Smooth muscle cell (in vitro differentiated cells): ENCODE results near the gene HMCN1. TPM values are rescaled to one million over a fixed set of nuclear protein-coding genes. Genes with fewer than 3 reads are reported as not detected.
A peak's percentile ranks its signal among the peaks of the same experiment; 100 is the strongest.

ENCODE experiments used
- DNase-seq: peaks from one replicate; lab custom pipeline; 2025; ENCODE audit not compliant: unreplicated experiment; lab: John Stamatoyannopoulos, UW
- H2AFZ ChIP-seq: fragments of 200-600 bp; sonication (generic); 2 replicates; pipeline ENCODE4 v1.6.0; 2016; ENCODE audit warnings: antibody characterized with exemption, low read depth, mild to moderate bottlenecking
- H3F3A ChIP-seq: fragments of 200-600 bp; sonication (generic); 2 replicates; pipeline ENCODE4 v1.6.0; 2017; ENCODE audit warnings: antibody characterized with exemption, low read depth
- H3K27ac ChIP-seq: fragments of 200-600 bp; sonication (generic); 2 replicates; pipeline ENCODE4 v1.5.1; 2016; ENCODE audit warnings: low read depth, mild to moderate bottlenecking
- H3K27me3 ChIP-seq: fragments of 200-600 bp; sonication (generic); 2 replicates; pipeline ENCODE4 v1.6.1; 2016; ENCODE audit warnings: low read depth, mild to moderate bottlenecking
- H3K36me3 ChIP-seq: fragments of 200-600 bp; sonication (generic); 2 replicates; pipeline ENCODE4 v1.5.1; 2016; ENCODE audit warnings: low read depth
- H3K4me1 ChIP-seq: fragments of 200-600 bp; sonication (generic); 2 replicates; pipeline ENCODE4 v1.5.1; 2016; ENCODE audit warnings: low read depth
- H3K4me2 ChIP-seq: fragments of 200-600 bp; sonication (generic); 2 replicates; pipeline ENCODE4 v1.6.0; 2016; ENCODE audit warnings: mild to moderate bottlenecking
- H3K4me3 ChIP-seq: fragments of 200-600 bp; sonication (generic); 2 replicates; pipeline ENCODE4 v1.5.1; 2016; ENCODE audit warnings: mild to moderate bottlenecking
- H3K79me2 ChIP-seq: fragments of 200-600 bp; sonication (generic); 2 replicates; pipeline ENCODE4 v1.6.0; 2016; ENCODE audit warnings: low read depth, mild to moderate bottlenecking
- H3K9ac ChIP-seq: fragments of 200-600 bp; sonication (generic); 2 replicates; pipeline ENCODE4 v1.6.0; 2016; ENCODE audit warnings: low read depth
- H3K9me3 ChIP-seq: fragments of 200-600 bp; sonication (generic); replicated peaks from 2 replicates; pipeline ENCODE4 v1.5.1; 2016; ENCODE audit warnings: low read depth
- H4K20me1 ChIP-seq: fragments of 200-600 bp; sonication (generic); 2 replicates; pipeline ENCODE4 v1.6.0; 2016; ENCODE audit warnings: low read depth
- WGBS: methylation state at CpG from one replicate; pipeline ENCODE4 v1.1.7; 2016; ENCODE audit warnings: low lambda C conversion rate; 5-methylcytosine and 5-hydroxymethylcytosine counted together
- polyA plus RNA-seq: library from polyadenylated mRNA; unstranded; fragments of >200 nt; fragmentation: Nextera tagmentation; extraction: Ambion mirVana; gene quantifications from 2 replicates; pipeline ENCODE4 v1.2.1, GENCODE V29; 2016
- total RNA-seq: library from RNA; depleted of rRNA; stranded (reverse); fragments of >200 nt; gene quantifications from 2 replicates; pipeline ENCODE4 v1.2.3, GENCODE V29; 2014
- TF ChIP-seq, protein P1 (sequence below): fragments of 200-600 bp; sonication (generic); IDR thresholded peaks from 2 replicates; pipeline ENCODE4 v1.5.1; 2017; ENCODE audit warnings: borderline replicate concordance, mild to moderate bottlenecking, antibody characterized with exemption; ENCODE audit not compliant: insufficient read depth, poor library complexity, severe bottlenecking

Gene HMCN1
- total and polyA plus RNA-seq, 2 experiments from 2014 or later: 18.9 to 118 TPM

DNA sequence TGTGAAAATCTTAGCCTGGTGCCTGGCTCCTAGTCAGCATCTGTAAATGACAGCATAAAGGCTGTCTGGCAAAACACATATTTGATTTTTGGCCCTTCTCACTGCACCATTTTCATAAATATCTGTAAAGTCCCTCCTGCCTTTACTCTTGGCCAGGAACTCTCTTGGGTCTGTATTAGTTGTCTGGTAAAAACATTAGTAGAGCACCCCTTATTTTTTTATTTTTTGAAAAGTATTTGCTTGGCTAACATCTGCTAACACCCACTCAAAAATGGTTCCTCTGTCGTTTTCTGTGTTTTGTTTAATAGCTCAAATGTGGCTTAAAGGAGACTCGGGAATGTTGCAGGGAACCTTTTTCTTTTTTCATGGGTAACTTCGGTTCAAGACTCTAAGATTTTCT is 293.4 kb downstream of the HMCN1 start:
- DNase-seq: no peak
- H3K9me3 ChIP-seq: peaks cover 7% of the 10 kb centered on the region
- no peaks in the 10 kb centered on the region for H3F3A ChIP-seq
- no peaks in the 10 kb centered on the region for H3K79me2 ChIP-seq
- H3K4me1 ChIP-seq: no peaks in the 10 kb centered on the region
- H3K27me3 ChIP-seq: no peaks in the 10 kb centered on the region
- H2AFZ ChIP-seq: no peak overlapping the region
- TF ChIP-seq, protein P1, sequence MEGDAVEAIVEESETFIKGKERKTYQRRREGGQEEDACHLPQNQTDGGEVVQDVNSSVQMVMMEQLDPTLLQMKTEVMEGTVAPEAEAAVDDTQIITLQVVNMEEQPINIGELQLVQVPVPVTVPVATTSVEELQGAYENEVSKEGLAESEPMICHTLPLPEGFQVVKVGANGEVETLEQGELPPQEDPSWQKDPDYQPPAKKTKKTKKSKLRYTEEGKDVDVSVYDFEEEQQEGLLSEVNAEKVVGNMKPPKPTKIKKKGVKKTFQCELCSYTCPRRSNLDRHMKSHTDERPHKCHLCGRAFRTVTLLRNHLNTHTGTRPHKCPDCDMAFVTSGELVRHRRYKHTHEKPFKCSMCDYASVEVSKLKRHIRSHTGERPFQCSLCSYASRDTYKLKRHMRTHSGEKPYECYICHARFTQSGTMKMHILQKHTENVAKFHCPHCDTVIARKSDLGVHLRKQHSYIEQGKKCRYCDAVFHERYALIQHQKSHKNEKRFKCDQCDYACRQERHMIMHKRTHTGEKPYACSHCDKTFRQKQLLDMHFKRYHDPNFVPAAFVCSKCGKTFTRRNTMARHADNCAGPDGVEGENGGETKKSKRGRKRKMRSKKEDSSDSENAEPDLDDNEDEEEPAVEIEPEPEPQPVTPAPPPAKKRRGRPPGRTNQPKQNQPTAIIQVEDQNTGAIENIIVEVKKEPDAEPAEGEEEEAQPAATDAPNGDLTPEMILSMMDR: no peak
- no peak overlapping the region for H3K27ac ChIP-seq
- no peak overlapping the region for H3K4me2 ChIP-seq
- H3K36me3 ChIP-seq: peaks cover 28% of the 10 kb centered on the region
- WGBS: 39% methylated on average over 3 of the region's 3 CpGs
- no peak overlapping the region for H3K9ac ChIP-seq
- H3K4me3 ChIP-seq: no peak overlapping the region
- no peaks in the 10 kb centered on the region for H4K20me1 ChIP-seq

DNA sequence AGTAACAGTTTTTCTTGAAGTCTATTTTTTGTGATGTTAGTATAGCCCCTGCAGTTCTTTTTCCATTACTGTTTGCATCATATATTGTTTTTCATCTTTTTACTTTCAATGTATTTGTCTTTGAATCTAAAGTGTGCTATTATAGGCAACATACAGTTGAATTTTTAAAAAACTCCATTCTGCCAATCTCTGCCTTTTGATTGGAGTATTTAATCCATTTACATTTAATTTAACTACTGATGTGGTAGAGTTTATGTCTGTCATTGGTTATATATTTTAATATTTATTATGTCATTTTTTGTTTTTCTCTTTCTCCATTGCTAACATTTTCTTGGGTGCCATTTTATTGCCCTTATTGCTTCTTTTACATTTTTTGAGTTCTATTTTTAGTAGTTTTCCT is 296.3 kb downstream of the HMCN1 start:
- no peaks in the 10 kb centered on the region for H3K27me3 ChIP-seq
- H2AFZ ChIP-seq: no peak overlapping the region
- no peak for DNase-seq
- H4K20me1 ChIP-seq: no peaks in the 10 kb centered on the region
- H3K36me3 ChIP-seq: peaks cover 22% of the 10 kb centered on the region
- no peaks in the 10 kb centered on the region for H3K79me2 ChIP-seq
- no peak overlapping the region for H3K4me2 ChIP-seq
- H3K9me3 ChIP-seq: peaks cover 7% of the 10 kb centered on the region
- peaks cover 9% of the 10 kb centered on the region for H3F3A ChIP-seq
- no peak overlapping the region for H3K4me3 ChIP-seq
- peaks cover 6% of the 10 kb centered on the region for H3K4me1 ChIP-seq
- TF ChIP-seq, protein P1: no peak
- no peak overlapping the region for H3K27ac ChIP-seq
- no peak overlapping the region for H3K9ac ChIP-seq

DNA sequence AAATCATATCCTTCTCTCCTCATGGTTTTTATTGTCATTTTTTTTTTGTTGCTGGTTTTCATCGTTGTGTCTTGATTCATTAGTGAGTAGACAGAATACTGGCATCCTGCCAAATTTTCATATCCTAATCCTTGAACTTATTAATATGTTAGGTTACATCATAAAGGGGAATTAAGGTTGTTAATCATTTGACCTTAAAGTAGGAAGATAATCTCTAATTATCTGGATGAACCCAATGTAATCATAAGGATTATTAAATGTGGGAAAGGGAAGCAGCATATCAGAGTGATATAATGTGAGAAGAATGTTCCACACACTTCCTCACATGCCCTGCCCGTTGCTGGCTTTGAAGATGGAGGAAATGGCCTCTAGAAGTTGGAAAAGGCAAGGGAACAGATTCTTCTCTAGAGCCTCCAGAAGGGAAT is 299.7 kb downstream of the HMCN1 start:
- Histone ChIP-seq H3K27ac (peak overlapping the region; percentile 49), H3K9ac (no peak overlapping the region), H3F3A (peaks cover 9% of the 10 kb centered on the region), H3K27me3 (no peaks in the 10 kb centered on the region), H3K4me3 (no peak overlapping the region), H4K20me1 (no peaks in the 10 kb centered on the region), H3K9me3 (peaks cover 7% of the 10 kb centered on the region), H2AFZ (no peak overlapping the region), H3K4me2 (peak overlapping the region; percentile 0), H3K79me2 (no peaks in the 10 kb centered on the region), H3K4me1 (peaks cover 6% of the 10 kb centered on the region), H3K36me3 (peaks cover 25% of the 10 kb centered on the region)
- no peak for DNase-seq
- WGBS: 15% methylated on average over 2 of the region's 2 CpGs
- TF ChIP-seq, protein P1: no peak

GRCh38 chr1:186042230-186042629 is 308.0 kb downstream of the HMCN1 start:
- H3K9me3 ChIP-seq: no peaks in the 10 kb centered on the region
- H3K79me2 ChIP-seq: no peaks in the 10 kb centered on the region
- no peak overlapping the region for H3K27ac ChIP-seq
- H3K36me3 ChIP-seq: peaks cover 17% of the 10 kb centered on the region
- 87% methylated on average over 3 of the region's 3 CpGs for WGBS
- DNase-seq: no peak
- TF ChIP-seq, protein P1: no peak
- no peak overlapping the region for H2AFZ ChIP-seq
- H3K9ac ChIP-seq: no peak overlapping the region
- H3F3A ChIP-seq: no peaks in the 10 kb centered on the region
- no peaks in the 10 kb centered on the region for H4K20me1 ChIP-seq
- H3K4me3 ChIP-seq: no peak overlapping the region
- no peaks in the 10 kb centered on the region for H3K4me1 ChIP-seq
- no peak overlapping the region for H3K4me2 ChIP-seq
- H3K27me3 ChIP-seq: no peaks in the 10 kb centered on the region
